Measurements from ENCODE around the gene SLC37A1.

The SLC37A1 gene

DNA sequence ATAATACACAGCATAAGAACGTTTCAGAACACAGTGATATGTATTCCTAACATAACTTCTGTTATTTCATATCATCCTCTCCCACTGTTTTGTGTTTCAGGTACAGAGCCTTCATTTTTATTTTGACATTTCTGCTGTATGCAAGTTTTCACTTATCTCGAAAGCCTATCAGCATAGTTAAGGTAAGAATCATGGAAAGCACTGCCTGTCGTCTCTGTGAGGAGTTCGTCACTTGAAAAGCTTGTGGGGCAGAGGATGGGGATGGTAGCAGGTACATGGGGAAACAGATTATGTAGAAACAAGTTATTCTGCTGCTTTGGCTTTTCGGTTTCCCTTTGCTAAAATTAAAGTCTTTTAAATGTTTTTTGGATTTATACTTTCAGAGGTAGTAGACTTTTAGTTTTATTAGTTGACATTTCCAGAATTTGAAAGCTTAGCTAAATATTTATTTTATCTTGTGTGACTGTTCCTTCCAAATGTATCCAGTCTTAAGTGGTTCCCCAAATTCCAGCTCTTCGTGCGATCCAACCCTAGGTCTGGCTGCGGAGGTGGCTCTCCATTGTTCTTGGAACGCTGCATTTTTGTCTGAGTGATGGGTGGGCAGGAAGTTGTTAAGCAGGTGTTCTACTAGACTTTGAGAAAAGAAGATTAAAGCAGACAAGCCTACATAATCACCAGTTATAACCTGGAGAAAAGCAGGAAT is 12.2 kb downstream of the SLC37A1 start:
- H3K4me3 ChIP-seq (ENCODE audit: low read depth, low read length) = no peak overlapping the region

DNA sequence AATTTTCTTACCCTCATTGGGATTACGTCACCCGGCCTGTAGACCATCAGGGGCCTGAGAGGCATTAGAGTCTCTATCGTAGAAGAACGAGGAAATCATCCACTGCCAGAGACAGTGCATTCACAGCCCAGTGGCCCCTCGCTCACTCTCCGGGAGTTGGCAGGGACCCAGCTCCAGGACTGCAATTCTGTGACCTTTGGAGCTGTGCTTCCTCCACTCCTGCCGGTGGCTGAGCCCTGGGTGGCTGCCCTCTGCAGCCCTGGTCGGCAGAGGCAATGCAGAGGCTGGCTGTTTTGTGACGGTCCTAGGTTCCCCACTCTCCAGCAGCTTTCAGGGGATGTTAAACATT is 12.7 kb downstream of the SLC37A1 start:
- H3K4me3 ChIP-seq (ENCODE audit: low read depth, low read length) = no peak overlapping the region

- no peak overlapping the region for H3K4me3 ChIP-seq (ENCODE audit: low read depth, low read length)
Observed at GRCh38 chr21:42527127-42527488, 13.5 kb downstream of the SLC37A1 start.

DNA sequence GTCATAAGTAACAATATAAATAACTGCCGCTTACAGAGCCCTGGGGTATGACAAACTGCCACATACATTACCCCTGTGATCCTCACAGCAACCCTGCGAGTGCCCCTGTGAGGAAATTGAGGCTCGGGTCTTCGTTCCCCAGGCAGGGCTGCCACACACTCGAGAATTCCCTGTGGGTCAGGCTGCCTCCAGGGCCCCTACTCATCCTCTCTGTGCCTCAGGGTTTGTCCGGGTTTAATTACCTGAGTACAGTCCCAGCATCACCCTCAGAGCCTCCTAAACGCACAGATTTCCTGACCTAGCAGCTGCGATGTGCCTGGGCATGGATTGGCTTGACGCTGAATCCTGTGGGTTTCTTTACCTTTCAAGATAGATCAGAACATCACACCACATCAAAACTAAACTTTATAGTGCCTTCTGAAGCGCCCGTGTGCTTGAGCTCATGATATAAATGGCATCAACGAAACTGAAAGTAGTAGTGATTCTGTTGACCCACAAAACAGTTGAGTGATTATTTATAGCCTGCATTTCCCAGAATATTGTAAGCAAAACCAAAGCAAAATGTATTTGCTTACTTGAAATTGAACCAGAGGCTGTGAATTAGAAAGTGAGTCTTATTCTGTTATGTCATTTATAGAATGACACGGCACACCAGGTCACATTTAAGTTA is 14.0 kb downstream of the SLC37A1 start:
- H3K4me3 ChIP-seq (ENCODE audit: low read depth, low read length) = no peak overlapping the region

DNA sequence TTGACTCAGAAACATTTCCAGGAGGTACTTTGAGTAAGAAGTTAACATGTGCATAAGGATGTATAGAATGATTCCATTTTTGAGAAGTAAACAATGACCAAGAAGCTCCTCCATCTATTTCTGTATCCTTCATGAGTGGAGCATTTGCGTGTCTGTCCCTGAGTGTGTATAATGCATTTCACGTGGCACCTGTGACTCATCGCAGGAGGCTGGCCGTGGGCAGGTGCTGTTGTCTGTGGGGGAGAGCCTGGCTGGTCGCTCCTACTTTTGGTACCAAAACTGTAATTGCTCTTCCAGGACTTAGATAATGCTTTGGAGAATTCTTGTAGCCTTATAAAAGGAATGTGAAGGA is 16.5 kb downstream of the SLC37A1 start:
- H3K4me3 ChIP-seq (ENCODE audit: low read depth, low read length) = no peak overlapping the region

- H3K4me3 ChIP-seq (ENCODE audit: low read depth, low read length) = no peak overlapping the region
Observed at GRCh38 chr21:42531771-42532170, 18.1 kb downstream of the SLC37A1 start.

GRCh38 chr21:42532466-42533181 is 19.0 kb downstream of the SLC37A1 start:
- H3K4me3 ChIP-seq (ENCODE audit: low read depth, low read length) = no peak overlapping the region

DNA sequence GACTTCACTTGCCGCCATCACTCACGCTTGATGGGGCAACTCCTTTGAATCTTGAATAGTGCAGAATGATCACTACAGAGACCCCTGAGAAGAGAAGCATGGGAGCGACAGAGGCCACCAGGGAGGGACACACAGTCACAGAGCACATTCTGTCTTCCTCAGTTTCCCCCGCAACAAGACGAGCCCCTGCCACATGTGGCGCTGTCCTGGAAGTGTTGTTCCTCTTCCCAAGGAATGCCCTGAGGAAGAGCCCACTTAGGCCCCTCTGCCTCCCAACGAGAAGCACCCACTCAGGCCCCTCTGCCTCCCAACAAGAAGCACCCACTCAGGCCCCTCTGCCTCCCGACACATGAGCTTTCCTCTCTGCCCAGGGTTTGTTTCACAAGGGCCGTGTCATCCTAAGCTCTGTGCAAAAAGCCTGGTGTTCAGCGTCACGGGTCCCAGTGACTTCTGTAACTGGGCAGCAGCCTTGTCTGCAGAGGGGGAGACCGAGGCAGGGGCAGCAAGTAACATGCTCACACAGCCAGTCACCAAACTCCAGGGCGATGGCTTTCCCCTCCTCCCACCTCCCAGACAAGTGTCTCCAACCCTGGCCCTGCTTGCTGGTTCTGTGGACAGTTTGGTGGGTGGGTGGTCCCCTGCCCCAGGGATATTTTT is 19.8 kb downstream of the SLC37A1 start:
- no peak overlapping the region for H3K4me3 ChIP-seq (ENCODE audit: low read depth, low read length)

DNA sequence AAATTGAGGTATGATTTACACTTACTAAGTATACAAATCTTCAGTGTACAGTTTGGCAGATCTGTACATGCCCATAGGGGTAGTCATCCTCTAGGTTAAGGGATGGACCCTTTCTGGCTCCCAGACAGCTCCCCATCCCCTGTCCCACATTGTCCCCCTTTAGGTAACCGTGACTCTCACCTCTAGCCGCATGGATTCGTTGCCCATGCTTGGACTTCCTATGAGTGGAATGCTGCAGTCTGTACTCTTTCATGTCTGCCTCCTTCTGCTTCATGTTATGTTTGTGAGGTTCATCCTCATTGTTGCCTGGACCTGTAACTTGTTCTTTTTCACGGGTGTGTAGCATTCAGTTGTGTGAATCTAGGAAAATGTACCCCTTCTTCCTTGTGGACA is 20.3 kb downstream of the SLC37A1 start:
- H3K4me3 ChIP-seq (ENCODE audit: low read depth, low read length) = no peak overlapping the region

- H3K4me3 ChIP-seq (ENCODE audit: low read depth, low read length) = no peak overlapping the region
Observed at GRCh38 chr21:42534421-42535378, 21.0 kb downstream of the SLC37A1 start.

DNA sequence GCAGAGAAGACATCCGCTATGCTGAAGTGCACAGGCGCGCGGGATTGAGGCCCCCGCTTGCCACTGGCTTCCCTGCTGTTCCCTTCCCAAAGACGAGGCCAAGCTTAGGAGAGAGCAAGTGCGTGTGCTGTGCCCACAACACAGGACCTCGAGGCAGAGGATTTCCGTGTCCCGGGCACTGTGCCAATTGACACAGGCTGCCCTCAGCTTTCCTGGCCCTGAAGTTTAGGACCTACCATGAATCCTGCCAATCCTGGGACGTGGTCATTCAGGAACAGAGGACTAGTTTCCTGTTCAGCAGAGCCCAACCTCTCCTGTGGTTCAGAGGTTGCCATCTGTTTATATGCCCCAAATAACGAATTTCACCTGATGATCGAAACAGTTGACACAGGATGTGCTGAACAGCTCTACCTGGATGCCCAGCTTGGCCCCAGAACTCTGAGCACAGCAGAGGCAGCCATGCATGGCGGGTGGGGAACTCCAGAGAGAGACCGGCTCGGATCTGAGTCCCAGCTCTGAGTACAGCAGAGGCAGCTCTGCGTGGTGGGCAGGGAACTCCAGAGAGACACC is 22.0 kb downstream of the SLC37A1 start:
- H3K4me3 ChIP-seq (ENCODE audit: low read depth, low read length) = no peak overlapping the region

DNA sequence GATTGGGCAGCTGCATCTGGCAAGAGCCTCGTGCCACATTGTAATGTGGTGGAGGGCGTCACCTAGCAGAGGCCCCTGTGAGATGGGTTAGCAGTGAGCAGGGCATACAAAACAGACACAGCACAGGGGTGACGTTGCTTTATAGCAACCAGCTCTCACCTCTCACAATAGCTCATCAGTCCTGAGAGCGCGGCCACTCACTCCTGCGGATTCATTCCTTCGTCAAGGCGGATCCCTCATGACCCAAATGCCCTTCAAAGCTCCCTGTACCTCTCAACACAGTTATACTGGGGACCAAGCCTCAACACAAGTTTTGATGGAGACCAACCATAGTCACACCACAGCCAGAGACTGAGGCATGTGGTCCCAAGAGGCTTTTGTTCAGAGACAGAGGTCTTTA is 22.9 kb downstream of the SLC37A1 start:
- no peak overlapping the region for H3K4me3 ChIP-seq (ENCODE audit: low read depth, low read length)

- no peak overlapping the region for H3K4me3 ChIP-seq (ENCODE audit: low read depth, low read length)
Observed at GRCh38 chr21:42537106-42537742, 23.6 kb downstream of the SLC37A1 start.

GRCh38 chr21:42538479-42539275 is 25.0 kb downstream of the SLC37A1 start:
- H3K4me3 ChIP-seq (ENCODE audit: low read depth, low read length) = no peak overlapping the region

DNA sequence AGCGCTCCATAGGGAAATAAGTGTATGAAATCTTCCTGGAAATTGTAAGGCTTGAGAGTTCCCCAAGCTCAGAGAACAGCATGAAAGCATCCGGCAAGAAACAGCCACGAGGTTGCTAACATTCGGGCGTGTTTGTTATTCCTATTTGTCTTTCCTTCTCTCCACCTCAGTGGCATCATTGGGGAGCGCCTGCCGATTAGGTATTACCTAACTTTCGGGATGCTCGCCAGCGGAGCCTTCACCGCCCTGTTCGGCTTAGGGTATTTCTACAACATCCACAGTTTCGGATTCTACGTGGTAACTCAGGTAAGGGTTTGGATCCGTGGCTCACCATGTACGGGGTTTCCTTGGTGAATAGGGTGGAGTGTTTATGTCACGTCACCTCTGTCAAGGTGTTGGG is 25.7 kb downstream of the SLC37A1 start:
- no peak overlapping the region for H3K4me3 ChIP-seq (ENCODE audit: low read depth, low read length)

DNA sequence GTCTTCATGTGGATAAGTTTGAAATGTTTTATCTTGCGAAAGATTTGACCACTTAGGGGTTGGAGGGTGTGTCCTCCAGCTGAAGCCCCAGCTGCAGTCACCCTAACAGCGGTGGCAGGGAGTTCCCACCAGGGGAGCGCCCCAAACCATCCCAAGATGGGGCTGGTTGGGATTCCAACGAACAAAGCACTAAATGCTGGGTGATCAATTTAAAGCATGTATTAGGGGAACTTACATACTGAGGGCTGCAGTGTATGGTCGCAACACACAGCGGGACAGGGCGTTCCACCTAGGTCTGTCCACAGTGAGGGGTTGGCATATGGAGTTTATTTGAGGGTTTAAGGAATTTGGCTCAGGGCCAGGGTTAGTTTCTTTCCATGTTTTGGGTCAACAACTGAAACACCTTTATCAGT is 26.3 kb downstream of the SLC37A1 start:
- H3K4me3 ChIP-seq (ENCODE audit: low read depth, low read length) = no peak overlapping the region

- H3K4me3 ChIP-seq (ENCODE audit: low read depth, low read length) = no peak overlapping the region
Observed at GRCh38 chr21:42540396-42540795, 26.7 kb downstream of the SLC37A1 start.

- no peak overlapping the region for H3K4me3 ChIP-seq (ENCODE audit: low read depth, low read length)
Observed at GRCh38 chr21:42541174-42541573, 27.5 kb downstream of the SLC37A1 start.

DNA sequence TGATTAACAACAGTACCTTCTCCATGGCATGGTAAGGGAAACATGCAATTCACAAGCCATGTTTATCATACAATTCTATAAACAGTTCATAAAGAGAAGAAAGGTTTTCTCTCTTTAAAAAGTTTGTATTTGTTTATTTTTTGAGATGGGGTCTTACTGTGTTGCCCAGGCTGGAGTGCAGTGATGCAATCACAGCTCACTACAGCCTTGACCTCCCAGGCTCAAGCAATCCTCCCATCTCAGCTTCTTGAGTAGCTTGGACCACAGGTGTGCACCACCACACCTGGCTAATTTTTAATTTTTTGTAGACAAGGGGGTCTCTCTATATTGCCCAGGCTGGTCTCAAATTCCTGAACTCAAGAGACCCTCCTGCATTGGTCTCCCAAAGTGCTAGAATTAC is 28.0 kb downstream of the SLC37A1 start:
- no peak overlapping the region for H3K4me3 ChIP-seq (ENCODE audit: low read depth, low read length)

Data from iPS-11a (cell line).